Measurements from ENCODE around the gene EVX2.

EVX2 gene

GRCh38 chr2:176093898-176094249, 10.1 kb upstream of the EVX2 start:
- no peak overlapping the region for H3K23ac ChIP-seq (ENCODE audit: low read depth, low read length, poor library complexity)
- H3K27ac ChIP-seq (replicated peaks; ENCODE audit: low read length) = no peak overlapping the region
- H4K91ac ChIP-seq (ENCODE audit: low read depth, low read length, poor library complexity) = no peak overlapping the region

GRCh38 chr2:176093145-176093897, 9.6 kb upstream of the EVX2 start:
- DNase-seq (ENCODE audit: low spot score) = no peak
- H3K4me3 ChIP-seq (ENCODE audit: low read length in 2 of 2) = peak overlapping the region; percentile 17 to 34
- WGBS, 2 donors (ENCODE audit: extremely low coverage in 2 of 2, insufficient read length in 2 of 2, insufficient replicate concordance in 1 of 2) = no CpG with 5 or more reads among the region's 53 CpGs

More at GRCh38 chr2:176093898-176094249, 10.1 kb upstream of the EVX2 start:
- H3K4me3 ChIP-seq (ENCODE audit: low read length in 2 of 2) = no peak overlapping the region
- no peak overlapping the region for H3K18ac ChIP-seq (ENCODE audit: low read length)
- no peak for DNase-seq (ENCODE audit: low spot score)
- no peaks in the 10 kb centered on the region for H3K36me3 ChIP-seq (replicated peaks in 1 of 2; ENCODE audit: control insufficient read depth in 2 of 2, insufficient read depth in 2 of 2, low read length in 2 of 2)
- no peak overlapping the region for H2BK120ac ChIP-seq (ENCODE audit: low read depth, low read length)
- no peaks in the 10 kb centered on the region for H3K79me1 ChIP-seq (ENCODE audit: low read depth, low read length)
- H2AK5ac ChIP-seq (ENCODE audit: low read depth, low read length) = no peak overlapping the region
- H3K4me1 ChIP-seq (ENCODE audit: control insufficient read depth in 2 of 2, insufficient read depth in 1 of 2, low read depth in 1 of 2, low read length in 2 of 2) = peaks cover 2 to 3% of the 10 kb centered on the region in 2 donors
- H2BK12ac ChIP-seq (ENCODE audit: low read length) = no peak overlapping the region
- H3K9me3 ChIP-seq (replicated peaks in 1 of 2; ENCODE audit: control insufficient read depth in 2 of 2, insufficient read depth in 1 of 2, low read depth in 1 of 2, low read length in 2 of 2) = peaks cover 0 to 4% of the 10 kb centered on the region in 2 donors
- H3K27me3 ChIP-seq (ENCODE audit: control insufficient read depth in 3 of 3, insufficient read depth in 3 of 3, low read depth in 1 of 3, low read length in 3 of 3) = peaks cover 60 to 97% (median 91%) of the 10 kb centered on the region in 3 experiments
- no peak overlapping the region for H3K14ac ChIP-seq (ENCODE audit: low read length)
- H3K4me2 ChIP-seq (ENCODE audit: insufficient read depth, low read length, poor library complexity, severe bottlenecking) = no peak overlapping the region
- H3K9ac ChIP-seq (ENCODE audit: low read depth, low read length, poor library complexity) = no peak overlapping the region
- H2BK5ac ChIP-seq (ENCODE audit: low read length) = no peak overlapping the region
- no peak overlapping the region for H3K4ac ChIP-seq (ENCODE audit: low read length)
- no peak overlapping the region for H2AFZ ChIP-seq (ENCODE audit: low read length)
- no CpG with 5 or more reads among the region's 8 CpGs for WGBS, 2 donors (ENCODE audit: extremely low coverage in 2 of 2, insufficient read length in 2 of 2, insufficient replicate concordance in 1 of 2)
- no peak overlapping the region for H2BK15ac ChIP-seq (ENCODE audit: low read length)
- H4K8ac ChIP-seq (ENCODE audit: low read depth, low read length) = no peak overlapping the region

GRCh38 chr2:176092270-176093144, 8.7 kb upstream of the EVX2 start, which contains the start of gene HOXD13:
Gene HOXD13 (plus strand): TSS chr2:176092721. CDS start chr2:176092891, 170 bp downstream.
- H2AK5ac ChIP-seq (ENCODE audit: low read depth, low read length) = no peak within 1 kb of the TSS
- H3K9me3 ChIP-seq (replicated peaks in 1 of 2; ENCODE audit: control insufficient read depth in 2 of 2, insufficient read depth in 1 of 2, low read depth in 1 of 2, low read length in 2 of 2) = peaks cover 0 to 4% of the 10 kb centered on the region in 2 donors
- H3K27me3 ChIP-seq (ENCODE audit: control insufficient read depth in 3 of 3, insufficient read depth in 3 of 3, low read depth in 1 of 3, low read length in 3 of 3) = peaks cover 54 to 97% (median 91%) of the 10 kb centered on the region in 3 experiments
- H3K4me3 ChIP-seq (ENCODE audit: low read length in 2 of 2) = peak within 1 kb of the TSS; percentile 17 to 34
- H3K79me1 ChIP-seq (ENCODE audit: low read depth, low read length) = no peaks in the 10 kb centered on the region
- H2AFZ ChIP-seq (ENCODE audit: low read length) = peak within 1 kb of the TSS; percentile 95
- H3K23ac ChIP-seq (ENCODE audit: low read depth, low read length, poor library complexity) = peak within 1 kb of the TSS; percentile 68
- no CpG with 5 or more reads among the region's 95 CpGs for WGBS, 2 donors (ENCODE audit: extremely low coverage in 2 of 2, insufficient read length in 2 of 2, insufficient replicate concordance in 1 of 2)
- no peak within 1 kb of the TSS for H2BK5ac ChIP-seq (ENCODE audit: low read length)
- H3K4ac ChIP-seq (ENCODE audit: low read length) = no peak within 1 kb of the TSS
- H3K36me3 ChIP-seq (replicated peaks in 1 of 2; ENCODE audit: control insufficient read depth in 2 of 2, insufficient read depth in 2 of 2, low read length in 2 of 2) = no peaks in the 10 kb centered on the region
- H3K4me1 ChIP-seq (ENCODE audit: control insufficient read depth in 2 of 2, insufficient read depth in 1 of 2, low read depth in 1 of 2, low read length in 2 of 2) = peaks cover 2 to 5% of the 10 kb centered on the region in 2 donors
- H4K8ac ChIP-seq (ENCODE audit: low read depth, low read length) = no peak within 1 kb of the TSS
- peak within 1 kb of the TSS; percentile 67 for H3K18ac ChIP-seq (ENCODE audit: low read length)
- H3K14ac ChIP-seq (ENCODE audit: low read length) = no peak within 1 kb of the TSS
- H2BK15ac ChIP-seq (ENCODE audit: low read length) = no peak within 1 kb of the TSS
- H3K9ac ChIP-seq (ENCODE audit: low read depth, low read length, poor library complexity) = peak within 1 kb of the TSS; percentile 45
- H4K91ac ChIP-seq (ENCODE audit: low read depth, low read length, poor library complexity) = no peak within 1 kb of the TSS
- H3K4me2 ChIP-seq (ENCODE audit: insufficient read depth, low read length, poor library complexity, severe bottlenecking) = peak within 1 kb of the TSS; percentile 72
- H3K27ac ChIP-seq (replicated peaks; ENCODE audit: low read length) = no peak within 1 kb of the TSS
- no peak for DNase-seq (ENCODE audit: low spot score)
- no peak within 1 kb of the TSS for H2BK12ac ChIP-seq (ENCODE audit: low read length)
- H2BK120ac ChIP-seq (ENCODE audit: low read depth, low read length) = no peak within 1 kb of the TSS

More at GRCh38 chr2:176093145-176093897, 9.6 kb upstream of the EVX2 start:
- Histone ChIP-seq H3K14ac (ENCODE audit: low read length) (no peak overlapping the region), H2BK120ac (ENCODE audit: low read depth, low read length) (no peak overlapping the region), H4K8ac (ENCODE audit: low read depth, low read length) (no peak overlapping the region), H3K9ac (ENCODE audit: low read depth, low read length, poor library complexity) (peak overlapping the region; percentile 45), H3K36me3 (replicated peaks in 1 of 2; ENCODE audit: control insufficient read depth in 2 of 2, insufficient read depth in 2 of 2, low read length in 2 of 2) (no peaks in the 10 kb centered on the region), H2AFZ (ENCODE audit: low read length) (peak overlapping the region; percentile 95), H2AK5ac (ENCODE audit: low read depth, low read length) (no peak overlapping the region), H3K18ac (ENCODE audit: low read length) (peak overlapping the region; percentile 67), H2BK15ac (ENCODE audit: low read length) (no peak overlapping the region), H3K23ac (ENCODE audit: low read depth, low read length, poor library complexity) (peak overlapping the region; percentile 68), H3K4me1 (ENCODE audit: control insufficient read depth in 2 of 2, insufficient read depth in 1 of 2, low read depth in 1 of 2, low read length in 2 of 2) (peaks cover 2 to 3% of the 10 kb centered on the region in 2 donors), H2BK5ac (ENCODE audit: low read length) (no peak overlapping the region), H3K27me3 (ENCODE audit: control insufficient read depth in 3 of 3, insufficient read depth in 3 of 3, low read depth in 1 of 3, low read length in 3 of 3) (peaks cover 56 to 97% (median 91%) of the 10 kb centered on the region in 3 experiments), H3K9me3 (replicated peaks in 1 of 2; ENCODE audit: control insufficient read depth in 2 of 2, insufficient read depth in 1 of 2, low read depth in 1 of 2, low read length in 2 of 2) (peaks cover 0 to 4% of the 10 kb centered on the region in 2 donors), H3K79me1 (ENCODE audit: low read depth, low read length) (no peaks in the 10 kb centered on the region), H2BK12ac (ENCODE audit: low read length) (no peak overlapping the region), H3K4me2 (ENCODE audit: insufficient read depth, low read length, poor library complexity, severe bottlenecking) (peak overlapping the region; percentile 72), H3K27ac (replicated peaks; ENCODE audit: low read length) (no peak overlapping the region), H4K91ac (ENCODE audit: low read depth, low read length, poor library complexity) (no peak overlapping the region), H3K4ac (ENCODE audit: low read length) (no peak overlapping the region)
